ENCODE results near the gene CRACR2A.

DNA sequence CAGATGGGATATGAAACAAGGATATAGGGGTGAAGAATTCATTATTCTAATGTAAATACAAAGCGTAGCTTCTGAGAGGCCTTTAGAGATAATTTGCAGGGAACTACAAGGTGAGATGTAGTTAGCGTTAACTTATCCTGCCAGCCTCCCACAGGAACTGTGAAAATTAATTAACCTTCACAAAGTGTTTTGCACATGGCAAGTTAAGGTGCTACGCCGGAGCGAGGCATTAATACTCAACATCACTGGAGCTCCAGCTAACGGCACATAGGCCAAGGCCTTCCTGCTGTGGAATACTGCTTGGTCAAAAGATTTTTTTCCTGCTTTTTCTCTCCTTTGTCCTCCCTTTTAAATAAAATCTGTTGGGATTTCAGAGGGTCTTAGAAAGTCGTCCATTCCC lies 86.5 kb downstream of the CRACR2A start:
- TF ChIP-seq CTCF (IDR thresholded peaks at IDR 0.05; ENCODE audit: insufficient read depth, low read length) (no peak), POLR2AphosphoS5 (IDR thresholded peaks at IDR 0.05; ENCODE audit: low read depth) (no peak)
